K562 (cell line): ENCODE results near the gene KMT2A. TPM values are rescaled to one million over a fixed set of nuclear protein-coding genes. Genes with fewer than 3 reads are reported as not detected.

Experiments used
- CCNT2 ChIP-seq: IDR thresholded peaks from 2 replicates; pipeline ENCODE4 v1.6.1; 2011; ENCODE audit warnings: borderline replicate concordance, low read depth, mild to moderate bottlenecking, moderate library complexity, mixed read lengths, low read length; ENCODE audit not compliant: insufficient read length; ENCODE audit errors: extremely low read depth
- CSDE1 ChIP-seq, 2 experiments: fragments of 450-650 bp; IDR thresholded peaks; 2 replicates each; pipeline ENCODE4 v1.6.1; 2016; ENCODE audit warnings: mild to moderate bottlenecking in 1 of 2
- FIP1L1 ChIP-seq: fragments of 200-400 bp; formaldehyde crosslinking; IDR thresholded peaks from 2 replicates; pipeline ENCODE4 v1.6.1; 2018; ENCODE audit warnings: mild to moderate bottlenecking, low read depth, low read length; ENCODE audit not compliant: poor library complexity, severe bottlenecking
- FOXA3 ChIP-seq, 2 experiments: fragments of 450-650 bp in 1 of 2; sonication (generic) in 1 of 2; formaldehyde crosslinking; IDR thresholded peaks in 1 of 2; conservative IDR thresholded peaks in 1 of 2; 2 replicates each; pipeline versions ENCODE4 v1.4.0 to v1.8.0; 2020 to 2022; ENCODE audit warnings: mild to moderate bottlenecking in 2 of 2, missing genetic modification reagents in 1 of 2
- FOXJ3 ChIP-seq: sonication (generic); formaldehyde crosslinking; IDR thresholded peaks from 2 replicates; pipeline ENCODE4 v1.4.0; 2020; ENCODE audit warnings: mild to moderate bottlenecking, missing genetic modification reagents
- FOXM1 ChIP-seq, 2 experiments: fragments of 450-650 bp in 1 of 2; sonication (generic) in 1 of 2; formaldehyde crosslinking in 1 of 2; IDR thresholded peaks; 2 replicates each; pipeline versions ENCODE4 v1.6.1 to v1.9.0; 2017 to 2022; ENCODE audit warnings: low read depth in 2 of 2, mild to moderate bottlenecking in 2 of 2, missing genetic modification reagents in 1 of 2, moderate library complexity in 1 of 2
- L3MBTL2 ChIP-seq: fragments of 450-650 bp; IDR thresholded peaks from 2 replicates; pipeline ENCODE4 v1.6.1; 2016; ENCODE audit warnings: mild to moderate bottlenecking, moderate library complexity
- MLX ChIP-seq, 2 experiments: fragments of 450-650 bp in 1 of 2; sonication (generic) in 1 of 2; formaldehyde crosslinking; conservative IDR thresholded peaks; 2 replicates each; pipeline versions ENCODE4 v1.4.0 to v1.8.1; 2020 to 2022; ENCODE audit warnings: mild to moderate bottlenecking in 1 of 2, missing genetic modification reagents in 1 of 2
- NFE2L1 ChIP-seq: fragments of 450-650 bp; IDR thresholded peaks from 2 replicates; pipeline ENCODE4 v1.6.1; 2016; ENCODE audit warnings: missing genetic modification characterization, low read depth, mild to moderate bottlenecking, missing compliant biosample characterization, moderate library complexity, borderline replicate concordance
- POLR2H ChIP-seq: IDR thresholded peaks from 2 replicates; pipeline ENCODE4 v1.6.1; 2016; ENCODE audit warnings: missing genetic modification characterization, low read depth, mild to moderate bottlenecking, control low read depth, missing compliant biosample characterization, moderate library complexity
- PTBP1 ChIP-seq: fragments of 200-400 bp; formaldehyde crosslinking; IDR thresholded peaks from 2 replicates; pipeline ENCODE4 v1.6.1; 2017; ENCODE audit warnings: low read depth, low read length
- STAG1 ChIP-seq: sonication (generic); formaldehyde crosslinking; IDR thresholded peaks from 2 replicates; pipeline ENCODE4 v1.5.0; 2020; ENCODE audit warnings: missing genetic modification reagents, borderline replicate concordance
- TAF15 ChIP-seq: fragments of 200-400 bp; formaldehyde crosslinking; IDR thresholded peaks from 2 replicates; pipeline ENCODE4 v1.6.1; 2017; ENCODE audit warnings: mild to moderate bottlenecking, low read depth, low read length, moderate library complexity
- TCF7 ChIP-seq: sonication (generic); IDR thresholded peaks from 2 replicates; pipeline ENCODE4 v1.6.1; 2016; ENCODE audit warnings: antibody characterized with exemption, borderline replicate concordance
- YY1 ChIP-seq, 3 experiments: IDR thresholded peaks; 2 replicates each; pipeline ENCODE4 v1.6.1; 2011; ENCODE audit warnings: low read length in 2 of 3, mild to moderate bottlenecking in 2 of 3, moderate library complexity in 2 of 3, borderline replicate concordance in 1 of 3, control low read depth in 1 of 3, low read depth in 1 of 3; ENCODE audit not compliant: insufficient read depth in 3 of 3, insufficient replicate concordance in 2 of 3, control insufficient read depth in 1 of 3, insufficient read length in 1 of 3; ENCODE audit errors: extremely low read depth in 1 of 3
- ZNF584 ChIP-seq: fragments of 200-800 bp; sonication (Bioruptor generic); IDR thresholded peaks from 2 replicates; pipeline ENCODE4 v1.6.1; 2016; ENCODE audit warnings: low read depth, mild to moderate bottlenecking, missing genetic modification characterization, missing compliant biosample characterization
- ZNF766 ChIP-seq: fragments of 200-800 bp; sonication (Bioruptor generic); conservative IDR thresholded peaks from 2 replicates; pipeline ENCODE4 v1.6.1; 2016; ENCODE audit warnings: missing genetic modification characterization, missing compliant biosample characterization
- polyA plus RNA-seq, 8 experiments: library from polyadenylated mRNA; depleted of rRNA in 4 of 8; stranded (reverse) in 5 of 8; unstranded in 3 of 8; fragments of >200 nt; fragmentation: Nextera tagmentation in 2 of 8; fragmentation: Illumina TruSeq in 1 of 8; extraction: Ambion mirVana in 2 of 8; extraction: Trizol in 1 of 8; gene quantifications; 2 replicates each; pipeline versions ENCODE4 v1.2.1 to v1.2.3, GENCODE V29; 2011 to 2014; ENCODE audit warnings: inconsistent platforms in 1 of 8, missing spikeins in 1 of 8
- total RNA-seq, 7 experiments: library from RNA; depleted of rRNA in 6 of 7; stranded (reverse); fragments of >200 nt in 6 of 7; fragmentation: Illumina TruSeq in 2 of 7; extraction: Trizol in 2 of 7; gene quantifications; 2 replicates each; pipeline versions ENCODE4 v1.2.1 to v1.2.3, GENCODE V29; 2011 to 2021; ENCODE audit warnings: low replicate concordance in 1 of 7
- TF ChIP-seq, protein P1 (sequence below): fragments of 450-650 bp; IDR thresholded peaks from 2 replicates; pipeline ENCODE4 v1.6.1; 2016; ENCODE audit warnings: missing biosample characterization, missing genetic modification characterization
- TF ChIP-seq, protein P2 (sequence below): fragments of 250-450 bp; sonication (Bioruptor Pico); IDR thresholded peaks from 2 replicates; pipeline ENCODE4 v1.6.1; 2021; ENCODE audit warnings: mild to moderate bottlenecking
- TF ChIP-seq, protein P3 (sequence below): fragments of 450-650 bp; IDR thresholded peaks from 2 replicates; pipeline ENCODE4 v1.6.1; 2016

Gene KMT2A
- total and polyA plus RNA-seq, 9 of the 15 experiments (the other 6 are each of a cell fraction or from before 2014, with no cell fraction given) = 9.6 to 59.9 (median 32.6) TPM

DNA sequence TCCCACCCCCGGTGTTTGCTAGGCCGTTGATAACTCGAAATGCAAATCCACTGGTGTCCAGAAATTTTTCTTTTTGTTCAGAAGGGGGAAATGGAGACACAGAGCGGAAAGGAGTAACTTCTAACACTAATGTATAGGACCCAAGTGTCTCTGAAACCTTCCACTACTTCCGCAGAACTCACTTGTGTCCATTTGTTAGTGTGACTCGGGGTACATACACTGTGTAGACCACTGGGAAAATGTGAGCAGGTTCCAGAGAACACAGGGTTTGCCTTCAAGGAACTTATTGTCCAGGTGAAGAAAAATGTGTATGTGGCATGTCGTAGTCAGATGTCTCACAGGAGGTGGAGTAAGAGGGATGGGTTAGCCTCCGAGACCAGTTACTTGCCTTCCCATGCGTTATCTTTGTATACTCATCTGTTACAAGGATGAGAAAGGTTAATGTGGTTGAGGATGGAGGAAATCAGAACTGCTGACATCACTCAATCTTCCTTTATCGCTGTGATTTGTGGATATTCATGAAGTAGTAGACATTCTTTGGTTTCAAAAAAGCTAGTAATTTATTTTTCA, 136.8 kb downstream of the KMT2A start (continued):
- no peak for TF ChIP-seq FIP1L1
- TF ChIP-seq L3MBTL2 = 0 out of 2 replicates have a peak, but pooled peaks have one; percentile 12
- TF ChIP-seq, protein P1, sequence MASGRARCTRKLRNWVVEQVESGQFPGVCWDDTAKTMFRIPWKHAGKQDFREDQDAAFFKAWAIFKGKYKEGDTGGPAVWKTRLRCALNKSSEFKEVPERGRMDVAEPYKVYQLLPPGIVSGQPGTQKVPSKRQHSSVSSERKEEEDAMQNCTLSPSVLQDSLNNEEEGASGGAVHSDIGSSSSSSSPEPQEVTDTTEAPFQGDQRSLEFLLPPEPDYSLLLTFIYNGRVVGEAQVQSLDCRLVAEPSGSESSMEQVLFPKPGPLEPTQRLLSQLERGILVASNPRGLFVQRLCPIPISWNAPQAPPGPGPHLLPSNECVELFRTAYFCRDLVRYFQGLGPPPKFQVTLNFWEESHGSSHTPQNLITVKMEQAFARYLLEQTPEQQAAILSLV (tag) = peak; percentile 37; the same call in 1 of the 2 replicates
- no peak for TF ChIP-seq PTBP1
- TF ChIP-seq, protein P2, sequence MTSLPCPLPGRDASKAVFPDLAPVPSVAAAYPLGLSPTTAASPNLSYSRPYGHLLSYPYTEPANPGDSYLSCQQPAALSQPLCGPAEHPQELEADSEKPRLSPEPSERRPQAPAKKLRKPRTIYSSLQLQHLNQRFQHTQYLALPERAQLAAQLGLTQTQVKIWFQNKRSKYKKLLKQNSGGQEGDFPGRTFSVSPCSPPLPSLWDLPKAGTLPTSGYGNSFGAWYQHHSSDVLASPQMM (CRISPR knock-in tag) = no peak
- no peak; the same call in 1 of the 2 replicates for TF ChIP-seq POLR2H (tag)
- TF ChIP-seq, protein P3, sequence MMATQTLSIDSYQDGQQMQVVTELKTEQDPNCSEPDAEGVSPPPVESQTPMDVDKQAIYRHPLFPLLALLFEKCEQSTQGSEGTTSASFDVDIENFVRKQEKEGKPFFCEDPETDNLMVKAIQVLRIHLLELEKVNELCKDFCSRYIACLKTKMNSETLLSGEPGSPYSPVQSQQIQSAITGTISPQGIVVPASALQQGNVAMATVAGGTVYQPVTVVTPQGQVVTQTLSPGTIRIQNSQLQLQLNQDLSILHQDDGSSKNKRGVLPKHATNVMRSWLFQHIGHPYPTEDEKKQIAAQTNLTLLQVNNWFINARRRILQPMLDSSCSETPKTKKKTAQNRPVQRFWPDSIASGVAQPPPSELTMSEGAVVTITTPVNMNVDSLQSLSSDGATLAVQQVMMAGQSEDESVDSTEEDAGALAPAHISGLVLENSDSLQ = peak; percentile 74
- no peak for TF ChIP-seq STAG1 (CRISPR knock-in tag)
- no peak for TF ChIP-seq ZNF584 (CRISPR knock-in tag)
- no peak for TF ChIP-seq MLX (CRISPR knock-in tag; conservative IDR thresholded peaks at IDR 0.05)
- TF ChIP-seq CCNT2 = peak; percentile 69
- no peak for TF ChIP-seq YY1 (IDR thresholded peaks at IDR 0.05; ENCODE audit: borderline replicate concordance in 1 of 3, control insufficient read depth in 1 of 3, extremely low read depth in 1 of 3, insufficient read depth in 3 of 3, insufficient read length in 1 of 3, insufficient replicate concordance in 2 of 3, low read depth in 1 of 3, low read length in 2 of 3)
- no peak for TF ChIP-seq TCF7
- no peak for TF ChIP-seq TAF15
- TF ChIP-seq FOXA3 (CRISPR knock-in tag; conservative IDR thresholded peaks at IDR 0.05 in 1 of 2, IDR thresholded peaks at IDR 0.05 in 1 of 2) = peak; percentile 98 to 99
- 0 out of 4 replicates have a peak, but pooled peaks of 1 of the 2 experiments have one; percentile 33 for TF ChIP-seq CSDE1 (IDR thresholded peaks at IDR 0.05)
- no peak for TF ChIP-seq NFE2L1 (tag)
- peak; percentile 56; the same call in 1 of the 2 replicates for TF ChIP-seq FOXM1 (IDR thresholded peaks at IDR 0.05; ENCODE audit: low read depth)
- no peak for TF ChIP-seq FOXM1 (CRISPR knock-in tag; IDR thresholded peaks at IDR 0.05; ENCODE audit: low read depth)
- TF ChIP-seq FOXJ3 (CRISPR knock-in tag) = no peak
- peak; percentile 70 for TF ChIP-seq ZNF766 (CRISPR knock-in tag)
